Chondrocyte (in vitro differentiated cells): ENCODE measurements around the gene PDE12. TPM values are rescaled to one million over a fixed set of nuclear protein-coding genes. Genes with fewer than 3 reads are reported as not detected.

Experiments used
- DNase-seq: peaks from one replicate; pipeline ENCODE4 v3.0.0; 2021; ENCODE audit warnings: mixed read lengths, low spot score
- H3K27ac Mint-ChIP-seq: one replicate; pipeline ENCODE4 v1.8.0; 2021; ENCODE audit warnings: mild to moderate bottlenecking, moderate library complexity, mixed read lengths; ENCODE audit not compliant: unreplicated experiment
- H3K27me3 Mint-ChIP-seq: 2 replicates; pipeline ENCODE4 v1.8.0; 2021; ENCODE audit warnings: low read depth, mixed read lengths
- H3K36me3 Mint-ChIP-seq: 2 replicates; pipeline ENCODE4 v1.8.0; 2021; ENCODE audit warnings: low read depth, mixed read lengths
- H3K4me1 Mint-ChIP-seq: 2 replicates; pipeline ENCODE4 v1.8.0; 2021; ENCODE audit warnings: low read depth, mild to moderate bottlenecking, mixed read lengths
- H3K4me3 Mint-ChIP-seq: one replicate; pipeline ENCODE4 v1.8.0; 2021; ENCODE audit warnings: mild to moderate bottlenecking, moderate library complexity, mixed read lengths; ENCODE audit not compliant: unreplicated experiment
- H3K9me3 Mint-ChIP-seq: 2 replicates; pipeline ENCODE4 v1.8.0; 2021; ENCODE audit warnings: low read depth, mixed read lengths
- CTCF ChIP-seq: fragments of 200-600 bp; sonication (generic); IDR thresholded peaks from 2 replicates; pipeline ENCODE4 v1.5.0; 2021; ENCODE audit warnings: antibody characterized with exemption, mild to moderate bottlenecking, moderate library complexity
- total RNA-seq: library from RNA; stranded (reverse); gene quantifications from 3 replicates; pipeline ENCODE4 v1.2.1, GENCODE V29; 2021

Gene PDE12
- total RNA-seq, 1 donor from 2014 or later = 16.6 TPM

GRCh38 chr3:57587905-57588304 lies 31.8 kb downstream of the PDE12 start:
- Mint-ChIP-seq H3K4me3 (no peak overlapping the region), H3K36me3 (peaks cover 10% of the 10 kb centered on the region), H3K27ac (peak overlapping the region; percentile 68), H3K9me3 (no peaks in the 10 kb centered on the region), H3K27me3 (no peaks in the 10 kb centered on the region), H3K4me1 (peaks cover 69% of the 10 kb centered on the region)
- TF ChIP-seq CTCF = no peak
- no peak for DNase-seq

GRCh38 chr3:57592306-57592705 lies 36.2 kb downstream of the PDE12 start:
- Mint-ChIP-seq H3K27ac (peak overlapping the region; percentile 80), H3K4me1 (peaks cover 56% of the 10 kb centered on the region), H3K4me3 (peak overlapping the region; percentile 90), H3K27me3 (no peaks in the 10 kb centered on the region), H3K36me3 (peaks cover 7% of the 10 kb centered on the region), H3K9me3 (no peaks in the 10 kb centered on the region)
- DNase-seq = no peak
- no peak for TF ChIP-seq CTCF

- H3K4me3 Mint-ChIP-seq = peak overlapping the region; percentile 90
- no peaks in the 10 kb centered on the region for H3K9me3 Mint-ChIP-seq
- no peak for DNase-seq
- peaks cover 58% of the 10 kb centered on the region for H3K4me1 Mint-ChIP-seq
- peaks cover 7% of the 10 kb centered on the region for H3K36me3 Mint-ChIP-seq
- H3K27me3 Mint-ChIP-seq = no peaks in the 10 kb centered on the region
- TF ChIP-seq CTCF = no peak
- peak overlapping the region; percentile 100 for H3K27ac Mint-ChIP-seq
Measured at GRCh38 chr3:57594144-57594543, 38.1 kb downstream of the PDE12 start.

GRCh38 chr3:57594576-57594975 lies 38.5 kb downstream of the PDE12 start:
- Mint-ChIP-seq H3K36me3 (peaks cover 7% of the 10 kb centered on the region), H3K27ac (peak overlapping the region; percentile 100), H3K9me3 (no peaks in the 10 kb centered on the region), H3K4me3 (peak overlapping the region; percentile 90), H3K4me1 (peaks cover 62% of the 10 kb centered on the region), H3K27me3 (no peaks in the 10 kb centered on the region)
- no peak for DNase-seq
- no peak for TF ChIP-seq CTCF

- no peak for TF ChIP-seq CTCF
- Mint-ChIP-seq H3K4me3 (peak overlapping the region; percentile 90), H3K4me1 (peaks cover 51% of the 10 kb centered on the region), H3K27me3 (no peaks in the 10 kb centered on the region), H3K27ac (peak overlapping the region; percentile 100), H3K9me3 (no peaks in the 10 kb centered on the region), H3K36me3 (peaks cover 6% of the 10 kb centered on the region)
- DNase-seq = peak; percentile 94
Measured at GRCh38 chr3:57596495-57597126, 40.5 kb downstream of the PDE12 start.
